ENCODE results near the gene OSBPL10. TPM values are rescaled to one million over a fixed set of nuclear protein-coding genes. Genes with fewer than 3 reads are reported as not detected.

OSBPL10 gene
- total and polyA plus RNA-seq, 2 of the 4 experiments (the other 2 are of a cell fraction) = 9.5 to 10.1 TPM

- BruUV-seq (replicated peaks) = no TSS peak
- Histone ChIP-seq H4K91ac (ENCODE audit: insufficient read depth, low read depth, low read length) (no peak overlapping the region), H3K27me3 (ENCODE audit: control insufficient read depth, insufficient read depth, low read length) (no peaks in the 10 kb centered on the region), H3K14ac (replicated peaks; ENCODE audit: low read depth, low read length) (no peak overlapping the region), H3K23ac (ENCODE audit: low read depth, low read length) (no peak overlapping the region), H2BK20ac (ENCODE audit: low read depth, low read length) (no peak overlapping the region), H3K18ac (ENCODE audit: low read depth, low read length) (no peak overlapping the region), H3K4me1 (ENCODE audit: control insufficient read depth, insufficient read depth, low read length) (peaks cover 2% of the 10 kb centered on the region; the same call in 1 of the 2 replicates), H4K8ac (ENCODE audit: low read depth in 2 of 2, low read length in 2 of 2) (no peak overlapping the region), H4K5ac (ENCODE audit: low read depth, low read length) (no peak overlapping the region), H3K27ac (ENCODE audit: insufficient read depth, low read length) (no peak overlapping the region), H4K20me1 (ENCODE audit: insufficient read depth, low read length) (no peaks in the 10 kb centered on the region), H2BK5ac (ENCODE audit: low read depth, low read length, poor library complexity, severe bottlenecking) (no peak overlapping the region), H3K4ac (ENCODE audit: low read depth, low read length) (no peak overlapping the region), H3K9me1 (ENCODE audit: insufficient read depth, low read length) (no peaks in the 10 kb centered on the region; the same call in 1 of the 2 replicates), H3K4me3 (ENCODE audit: insufficient read depth, low read depth, low read length) (no peak overlapping the region), H2AK9ac (replicated peaks; ENCODE audit: low read depth, low read length, poor library complexity) (no peak overlapping the region), H3K56ac (ENCODE audit: extremely low read depth, insufficient read depth, low read length) (no peak overlapping the region), H3K4me2 (ENCODE audit: low read depth, low read length) (no peak overlapping the region), H2AFZ (replicated peaks; ENCODE audit: low read length, poor library complexity) (no peak overlapping the region), H2BK15ac (ENCODE audit: low read depth, low read length) (no peak overlapping the region), H3K79me1 (ENCODE audit: low read depth in 1 of 2, low read length in 2 of 2) (no peaks in the 10 kb centered on the region; a peak in 1 of 4 replicates), H3K9ac (ENCODE audit: low read depth, low read length) (no peak overlapping the region), H2BK120ac (ENCODE audit: low read depth, low read length) (no peak overlapping the region), H3K36me3 (ENCODE audit: control insufficient read depth, insufficient read depth, low read length) (no peaks in the 10 kb centered on the region), H3K9me3 (ENCODE audit: control insufficient read depth, insufficient read depth, low read length) (no peaks in the 10 kb centered on the region), H2AK5ac (ENCODE audit: low read depth, low read length) (no peak overlapping the region)
- ChIA-PET POLR2A (ENCODE audit: unreplicated experiment) (no interaction called here), CTCF (no interaction called here)
- TF ChIP-seq CEBPB (IDR thresholded peaks at IDR 0.05; ENCODE audit: low read depth, low read length) (no peak), BHLHE40 (IDR thresholded peaks at IDR 0.05; ENCODE audit: low read depth, low read length) (no peak), SMC3 (IDR thresholded peaks at IDR 0.05; ENCODE audit: low read depth, low read length) (no peak), FOS (IDR thresholded peaks at IDR 0.05; ENCODE audit: low read depth, low read length) (no peak), MAZ (IDR thresholded peaks at IDR 0.05; ENCODE audit: borderline replicate concordance, low read depth, low read length) (no peak), MXI1 (IDR thresholded peaks at IDR 0.05; ENCODE audit: borderline replicate concordance, low read depth, low read length) (no peak), POLR2A (IDR thresholded peaks at IDR 0.05; ENCODE audit: low read depth, low read length) (no peak), NFE2L2 (IDR thresholded peaks at IDR 0.05; ENCODE audit: low read depth, low read length) (no peak)
- TF ChIP-seq, protein P1, sequence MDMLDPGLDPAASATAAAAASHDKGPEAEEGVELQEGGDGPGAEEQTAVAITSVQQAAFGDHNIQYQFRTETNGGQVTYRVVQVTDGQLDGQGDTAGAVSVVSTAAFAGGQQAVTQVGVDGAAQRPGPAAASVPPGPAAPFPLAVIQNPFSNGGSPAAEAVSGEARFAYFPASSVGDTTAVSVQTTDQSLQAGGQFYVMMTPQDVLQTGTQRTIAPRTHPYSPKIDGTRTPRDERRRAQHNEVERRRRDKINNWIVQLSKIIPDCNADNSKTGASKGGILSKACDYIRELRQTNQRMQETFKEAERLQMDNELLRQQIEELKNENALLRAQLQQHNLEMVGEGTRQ (IDR thresholded peaks at IDR 0.05; ENCODE audit: low read depth, low read length) = no peak
- no CpG with 5 or more reads among the region's 4 CpGs for WGBS, 2 experiments (ENCODE audit: extremely low coverage in 2 of 2, insufficient read length in 1 of 2)
- intact Hi-C loops (cut with micrococcal nuclease) = no loop called here
- dilution Hi-C loops (cut with HindIII; ENCODE audit: low sequenced_read_pairs, unreplicated experiment) = no loop called here
- DNase-seq (no peak), ATAC-seq (ENCODE audit: low read depth) (no peak)
- in situ Hi-C loops (cut with MboI; ENCODE audit: low sequenced_read_pairs) = no loop called here
These were observed 140.8 kb downstream of the OSBPL10 start for GRCh38 chr3:31840252-31840651.
